RWPE2 (cell line): Measurements from ENCODE around the gene AGO3.

Experiments used
- ATAC-seq: fragments of 200-7000 bp; cut with Tn5 transposase; 3 replicates; pipeline ENCODE4 v1.9.1; 2021; ENCODE audit warnings: low read depth
- DNase-seq: peaks from one replicate; pipeline ENCODE4 v3.0.0-alpha.2; 2020; ENCODE audit warnings: low spot score
- H3K27ac ChIP-seq: fragments of 450-650 bp; 2 replicates; pipeline ENCODE4 v1.5.1; 2017; ENCODE audit warnings: mild to moderate bottlenecking; ENCODE audit not compliant: poor library complexity, severe bottlenecking
- H3K27me3 ChIP-seq: fragments of 250-450 bp; sonication (Bioruptor Pico); 2 replicates; pipeline ENCODE4 v1.5.1; 2021; ENCODE audit warnings: mild to moderate bottlenecking, moderate library complexity; ENCODE audit not compliant: insufficient read depth, poor library complexity, severe bottlenecking
- H3K36me3 ChIP-seq: fragments of 250-450 bp; sonication (Bioruptor Pico); 2 replicates; pipeline ENCODE4 v1.5.1; 2020; ENCODE audit warnings: low read depth, mild to moderate bottlenecking, moderate library complexity
- H3K4me1 ChIP-seq: fragments of 250-450 bp; sonication (Bioruptor Pico); 2 replicates; pipeline ENCODE4 v1.5.1; 2021; ENCODE audit warnings: mild to moderate bottlenecking, moderate library complexity; ENCODE audit not compliant: insufficient read depth, poor library complexity, severe bottlenecking
- H3K4me3 ChIP-seq: fragments of 250-450 bp; sonication (Bioruptor Pico); 2 replicates; pipeline ENCODE4 v1.5.1; 2021; ENCODE audit warnings: mild to moderate bottlenecking, moderate library complexity; ENCODE audit not compliant: severe bottlenecking
- H3K9me3 ChIP-seq: fragments of 250-450 bp; sonication (Bioruptor Pico); 2 replicates; pipeline ENCODE4 v1.5.1; 2021; ENCODE audit warnings: mild to moderate bottlenecking, moderate library complexity; ENCODE audit not compliant: severe bottlenecking
- TF ChIP-seq, protein P1 (sequence below): fragments of 450-650 bp; IDR thresholded peaks from one replicate; pipeline ENCODE4 v1.5.1; 2017; ENCODE audit warnings: mild to moderate bottlenecking, moderate library complexity; ENCODE audit not compliant: poor library complexity, severe bottlenecking

The AGO3 gene

DNA sequence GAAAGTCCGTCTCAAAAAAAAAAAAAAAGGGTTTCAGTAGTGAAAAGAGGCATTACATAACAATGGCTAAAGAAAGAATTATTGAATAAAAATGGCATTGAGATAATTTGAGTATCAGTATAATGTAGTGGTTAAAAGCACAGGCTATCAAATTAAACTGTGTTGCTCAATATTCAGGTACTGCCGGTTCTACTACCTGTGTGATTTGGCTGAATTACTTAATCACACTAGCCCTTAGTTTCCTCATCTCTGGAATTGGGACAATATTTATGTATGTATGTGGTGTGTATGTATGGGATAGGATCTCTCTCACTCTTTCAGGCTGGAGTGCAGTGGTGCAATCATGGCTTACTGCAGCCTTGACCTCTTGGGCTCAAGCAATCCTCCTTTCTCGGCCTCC is 96.9 kb downstream of the AGO3 start:
- H3K4me3 ChIP-seq, result no peak overlapping the region
- no peaks in the 10 kb centered on the region for H3K27me3 ChIP-seq
- TF ChIP-seq, protein P1, sequence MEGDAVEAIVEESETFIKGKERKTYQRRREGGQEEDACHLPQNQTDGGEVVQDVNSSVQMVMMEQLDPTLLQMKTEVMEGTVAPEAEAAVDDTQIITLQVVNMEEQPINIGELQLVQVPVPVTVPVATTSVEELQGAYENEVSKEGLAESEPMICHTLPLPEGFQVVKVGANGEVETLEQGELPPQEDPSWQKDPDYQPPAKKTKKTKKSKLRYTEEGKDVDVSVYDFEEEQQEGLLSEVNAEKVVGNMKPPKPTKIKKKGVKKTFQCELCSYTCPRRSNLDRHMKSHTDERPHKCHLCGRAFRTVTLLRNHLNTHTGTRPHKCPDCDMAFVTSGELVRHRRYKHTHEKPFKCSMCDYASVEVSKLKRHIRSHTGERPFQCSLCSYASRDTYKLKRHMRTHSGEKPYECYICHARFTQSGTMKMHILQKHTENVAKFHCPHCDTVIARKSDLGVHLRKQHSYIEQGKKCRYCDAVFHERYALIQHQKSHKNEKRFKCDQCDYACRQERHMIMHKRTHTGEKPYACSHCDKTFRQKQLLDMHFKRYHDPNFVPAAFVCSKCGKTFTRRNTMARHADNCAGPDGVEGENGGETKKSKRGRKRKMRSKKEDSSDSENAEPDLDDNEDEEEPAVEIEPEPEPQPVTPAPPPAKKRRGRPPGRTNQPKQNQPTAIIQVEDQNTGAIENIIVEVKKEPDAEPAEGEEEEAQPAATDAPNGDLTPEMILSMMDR, result no peak
- no peaks in the 10 kb centered on the region for H3K9me3 ChIP-seq
- peaks cover 39% of the 10 kb centered on the region for H3K36me3 ChIP-seq
- ATAC-seq (no peak), DNase-seq (no peak)
- no peaks in the 10 kb centered on the region for H3K4me1 ChIP-seq
- no peak overlapping the region for H3K27ac ChIP-seq

DNA sequence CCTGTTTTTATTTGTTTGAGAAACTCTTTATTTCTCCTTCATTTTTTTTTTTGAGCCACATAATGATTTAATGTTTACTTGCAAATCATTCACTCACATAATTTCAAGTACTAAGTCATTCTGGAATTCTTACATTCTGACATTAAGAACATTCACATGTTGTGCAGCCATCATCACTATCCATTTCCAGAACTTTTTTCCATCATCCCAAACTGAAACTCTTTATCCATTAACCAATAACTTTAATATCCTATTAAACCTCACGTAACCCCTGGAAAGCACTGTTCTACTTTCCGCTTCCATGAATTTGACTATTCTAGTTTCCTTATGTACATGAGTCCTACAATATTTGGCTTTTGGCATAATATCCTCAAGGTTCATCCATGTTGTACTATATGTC is 100.5 kb downstream of the AGO3 start:
- TF ChIP-seq, protein P1, result no peak
- no peaks in the 10 kb centered on the region for H3K9me3 ChIP-seq
- ATAC-seq (no peak), DNase-seq (no peak)
- H3K4me1 ChIP-seq, result peaks cover 16% of the 10 kb centered on the region
- no peaks in the 10 kb centered on the region for H3K27me3 ChIP-seq
- H3K27ac ChIP-seq, result no peak overlapping the region
- H3K4me3 ChIP-seq, result no peak overlapping the region
- H3K36me3 ChIP-seq, result peaks cover 57% of the 10 kb centered on the region

DNA sequence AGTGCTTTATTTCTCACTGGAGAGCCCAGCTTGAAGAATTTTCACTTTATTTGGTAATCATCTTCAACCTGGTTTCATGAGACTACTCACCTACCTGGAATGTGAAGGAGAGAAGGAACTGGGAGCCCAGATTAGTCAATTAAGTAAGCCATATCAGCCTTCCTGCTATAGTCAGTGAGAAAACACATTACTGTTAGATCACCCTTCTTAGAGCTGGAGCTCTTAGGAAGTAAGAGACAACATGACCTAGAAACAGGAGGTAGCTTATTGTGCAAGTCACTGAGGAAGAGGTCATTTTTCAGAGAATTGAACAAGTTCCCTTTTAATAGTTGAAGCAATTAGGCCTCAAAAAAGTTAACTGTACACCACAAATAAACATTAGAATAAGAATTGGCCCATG is 103.8 kb downstream of the AGO3 start:
- ATAC-seq (peak; percentile 100), DNase-seq (no peak)

DNA sequence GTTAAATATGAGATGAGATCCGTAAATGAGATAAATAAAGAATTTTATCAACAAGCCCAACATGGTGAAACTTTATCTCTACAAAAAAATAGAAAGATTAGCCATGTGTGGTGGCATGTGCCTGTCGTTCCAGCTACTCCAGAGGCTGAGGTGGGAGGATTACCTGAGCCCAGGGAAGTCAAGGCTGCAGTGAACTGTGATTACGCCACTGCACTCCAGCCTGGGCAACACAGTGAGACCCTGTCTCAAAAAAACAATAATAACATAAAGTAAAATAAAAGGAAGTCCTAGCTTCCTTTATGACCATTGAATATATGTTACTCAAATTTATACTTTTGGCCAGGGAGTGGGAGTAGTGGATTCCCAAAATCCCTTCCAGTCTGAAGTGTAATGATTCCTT is 104.2 kb downstream of the AGO3 start:
- no peak overlapping the region for H3K4me3 ChIP-seq
- no peak for ATAC-seq
- peaks cover 16% of the 10 kb centered on the region for H3K4me1 ChIP-seq
- TF ChIP-seq, protein P1, result no peak
- no peaks in the 10 kb centered on the region for H3K27me3 ChIP-seq
- peak overlapping the region; percentile 76 for H3K27ac ChIP-seq
- H3K36me3 ChIP-seq, result peaks cover 52% of the 10 kb centered on the region
- DNase-seq, result no peak
- no peaks in the 10 kb centered on the region for H3K9me3 ChIP-seq

More for the DNA sequence above, 103.8 kb downstream of the AGO3 start:
- no peaks in the 10 kb centered on the region for H3K9me3 ChIP-seq
- TF ChIP-seq, protein P1, result no peak
- H3K4me3 ChIP-seq, result no peak overlapping the region
- H3K27me3 ChIP-seq, result no peaks in the 10 kb centered on the region
- H3K4me1 ChIP-seq, result peaks cover 16% of the 10 kb centered on the region
- H3K36me3 ChIP-seq, result peaks cover 47% of the 10 kb centered on the region
- H3K27ac ChIP-seq, result peak overlapping the region; percentile 76

- Histone ChIP-seq H3K9me3 (no peaks in the 10 kb centered on the region), H3K4me1 (peaks cover under 1% of the 10 kb centered on the region), H3K27me3 (no peaks in the 10 kb centered on the region), H3K4me3 (no peak overlapping the region), H3K27ac (no peak overlapping the region), H3K36me3 (peaks cover 61% of the 10 kb centered on the region)
- no peak for DNase-seq
- ATAC-seq, result no peak
- TF ChIP-seq, protein P1, result no peak
These were observed 109.3 kb downstream of the AGO3 start for GRCh38 chr1:36040238-36040637.
